ENCODE results near the gene MET.

GRCh38 chr7:116689790-116690259, 17.8 kb downstream of the MET start:
- no peak for TF ChIP-seq CTCF (IDR thresholded peaks at IDR 0.05)
- no peak for TF ChIP-seq POLR2A (IDR thresholded peaks at IDR 0.05)
- TF ChIP-seq POLR2AphosphoS5 (IDR thresholded peaks at IDR 0.05): no peak
